NCI-H446 treated with DMSO at 0.1 percent for 48 hours (cell line): ENCODE data around the gene TNPO3.
"Not testable (repeated sequence)": the region's sequence is repeated elsewhere in the genome, so short reads cannot be mapped to it uniquely, and the experiment has no call there.

ENCODE experiments used
- DNase-seq: peaks from one replicate; lab custom pipeline; 2025; lab: John Stamatoyannopoulos, UW

TNPO3 gene

DNA sequence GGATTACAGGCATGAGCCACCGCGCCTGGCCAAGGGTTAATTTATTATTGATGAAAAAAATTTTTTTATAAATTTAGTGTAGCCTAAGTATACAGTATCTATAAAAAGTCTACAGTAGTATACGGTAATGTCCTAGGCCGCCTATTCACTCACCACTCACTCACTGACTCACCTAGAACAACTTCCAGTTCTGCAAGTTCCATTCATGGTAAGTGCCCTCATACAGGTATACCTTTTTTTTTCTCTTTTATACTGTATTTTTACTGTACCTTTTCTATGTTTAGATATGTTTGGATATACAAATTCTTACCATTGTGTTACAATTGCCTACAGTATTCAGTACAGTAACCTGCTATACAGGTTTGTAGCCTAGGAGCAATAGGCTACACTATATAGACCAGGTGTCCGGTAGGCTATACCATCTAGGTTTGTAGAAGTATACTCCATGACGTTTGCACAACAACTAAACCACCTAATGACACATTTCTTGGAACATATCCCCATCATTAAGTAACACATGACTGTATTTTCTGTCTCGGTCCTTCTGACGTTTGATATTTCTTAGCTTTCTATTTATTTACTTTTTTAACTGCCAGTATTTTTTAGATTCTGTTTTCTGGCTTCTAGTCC, 93.8 kb downstream of the TNPO3 start:
- no peak for DNase-seq

DNA sequence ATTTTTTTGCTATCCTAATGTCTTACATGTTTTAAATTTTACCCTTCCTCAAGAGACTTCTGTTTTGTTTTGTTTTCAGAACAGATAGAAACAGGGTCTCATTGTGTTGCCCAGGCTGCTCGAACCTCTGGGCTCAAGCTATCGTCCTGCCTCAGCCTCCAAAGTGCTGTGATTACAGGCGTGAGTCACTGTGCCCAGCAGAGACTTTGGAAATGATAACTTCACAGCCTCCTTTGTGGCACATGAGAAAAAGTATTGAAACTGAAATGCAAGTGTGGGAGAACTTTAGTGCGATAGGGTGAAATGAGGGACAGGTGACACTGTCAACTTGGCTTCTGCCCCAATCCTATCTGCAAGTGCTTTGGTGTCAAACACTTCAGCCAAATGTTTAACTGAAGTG, 95.6 kb downstream of the TNPO3 start:
- DNase-seq, result no peak

- no peak for DNase-seq
Measured at GRCh38 chr7:128955981-128956380, 98.9 kb downstream of the TNPO3 start.

GRCh38 chr7:128954830-128955802, 99.8 kb downstream of the TNPO3 start:
- no peak for DNase-seq

- no peak for DNase-seq
Measured at GRCh38 chr7:128954150-128954549, 100.8 kb downstream of the TNPO3 start.

DNA sequence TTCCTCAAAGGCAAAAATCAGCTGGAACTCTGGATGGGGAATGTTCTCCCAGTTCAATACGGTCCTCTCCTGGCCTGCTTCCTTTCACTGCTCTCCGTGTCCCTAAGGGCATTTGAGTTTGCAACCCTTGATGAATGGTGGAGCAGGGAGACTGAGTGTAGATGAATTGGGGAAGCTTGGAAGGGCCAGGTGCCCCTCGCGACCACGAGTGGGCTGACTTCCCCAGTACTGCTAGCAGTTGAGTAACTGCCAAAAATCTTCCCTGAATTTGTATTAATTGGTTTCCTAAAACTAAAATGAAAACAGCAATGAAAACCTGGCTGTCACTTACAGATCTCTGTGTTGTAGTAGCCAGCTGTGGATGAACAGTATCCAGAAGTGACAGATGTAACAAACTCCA, 103.6 kb downstream of the TNPO3 start:
- no peak for DNase-seq

GRCh38 chr7:128948976-128949760, 105.7 kb downstream of the TNPO3 start:
- DNase-seq, result no peak

GRCh38 chr7:128948312-128948973, 106.5 kb downstream of the TNPO3 start:
- DNase-seq, result no peak

GRCh38 chr7:128947854-128948253, 107.1 kb downstream of the TNPO3 start:
- no peak for DNase-seq

DNA sequence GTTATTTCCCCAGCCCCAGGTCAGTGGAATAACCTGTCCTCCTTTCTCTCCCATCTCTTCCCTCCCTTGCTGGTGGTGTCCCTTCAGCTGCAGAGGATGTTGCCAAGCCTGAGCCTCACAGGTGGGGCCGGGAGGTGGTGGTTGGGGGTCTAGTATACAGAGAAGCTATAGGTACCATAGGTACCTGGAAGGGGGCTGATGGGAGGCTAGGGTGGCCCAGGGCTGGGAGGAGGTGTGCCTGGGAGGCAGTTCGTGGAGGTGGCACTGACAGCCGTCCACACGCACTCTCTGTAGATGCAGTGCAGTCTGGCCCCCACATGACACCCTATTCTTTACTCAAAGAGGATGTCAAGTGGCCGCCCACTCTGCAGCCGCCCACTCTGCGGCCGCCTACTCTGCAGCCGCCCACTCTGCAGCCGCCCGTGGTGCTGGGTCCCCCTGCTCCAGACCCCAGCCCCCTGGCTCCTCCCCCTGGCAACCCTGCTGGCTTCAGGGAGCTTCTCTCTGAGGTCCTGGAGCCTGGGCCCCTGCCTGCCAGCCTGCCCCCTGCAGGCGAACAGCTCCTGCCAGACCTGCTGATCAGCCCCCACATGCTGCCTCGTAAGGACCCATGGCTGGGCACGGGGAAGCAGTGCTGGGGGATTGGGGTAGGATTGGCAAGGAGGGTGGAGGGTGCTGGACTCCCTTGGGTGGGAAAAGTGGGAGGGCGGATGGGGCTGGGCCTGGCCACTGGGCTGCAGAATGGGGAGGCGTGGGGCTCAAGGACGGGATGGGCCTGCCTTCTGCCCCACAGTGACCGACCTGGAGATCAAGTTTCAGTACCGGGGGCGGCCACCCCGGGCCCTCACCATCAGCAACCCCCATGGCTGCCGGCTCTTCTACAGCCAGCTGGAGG, 107.7 kb downstream of the TNPO3 start:
- DNase-seq, result no peak

DNA sequence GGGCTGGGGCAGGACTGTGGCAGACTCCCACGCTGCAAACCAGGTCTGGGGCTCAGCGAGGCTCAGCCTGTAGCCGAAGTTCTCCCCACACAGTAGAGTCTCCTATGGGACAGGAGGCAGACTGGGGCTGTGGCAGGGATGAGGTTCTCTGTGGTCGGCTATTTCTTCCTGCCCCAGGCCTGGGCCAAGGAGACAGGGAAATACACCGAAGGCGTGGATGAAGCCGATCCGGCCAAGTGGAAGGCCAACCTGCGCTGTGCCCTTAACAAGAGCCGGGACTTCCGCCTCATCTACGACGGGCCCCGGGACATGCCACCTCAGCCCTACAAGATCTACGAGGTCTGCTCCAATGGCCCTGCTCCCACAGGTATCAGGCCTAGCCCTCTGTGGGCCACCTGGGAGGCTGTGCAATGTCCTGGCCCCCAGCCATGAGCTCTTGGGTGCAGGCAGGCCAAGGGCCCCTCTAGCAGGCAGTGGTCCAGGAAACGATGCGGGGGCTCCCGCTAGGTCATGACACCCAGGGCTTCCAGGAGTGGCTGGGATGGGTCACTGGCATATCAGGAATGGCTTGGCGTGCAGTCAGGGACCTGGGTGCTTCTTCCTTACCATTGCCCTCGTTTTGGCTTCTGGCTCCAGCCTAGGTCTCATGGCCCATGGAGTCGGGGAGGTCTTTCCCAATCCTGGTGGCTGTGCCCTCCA, 109.1 kb downstream of the TNPO3 start:
- DNase-seq, result no peak

GRCh38 chr7:128944487-128945236, 110.2 kb downstream of the TNPO3 start:
- no peak for DNase-seq

DNA sequence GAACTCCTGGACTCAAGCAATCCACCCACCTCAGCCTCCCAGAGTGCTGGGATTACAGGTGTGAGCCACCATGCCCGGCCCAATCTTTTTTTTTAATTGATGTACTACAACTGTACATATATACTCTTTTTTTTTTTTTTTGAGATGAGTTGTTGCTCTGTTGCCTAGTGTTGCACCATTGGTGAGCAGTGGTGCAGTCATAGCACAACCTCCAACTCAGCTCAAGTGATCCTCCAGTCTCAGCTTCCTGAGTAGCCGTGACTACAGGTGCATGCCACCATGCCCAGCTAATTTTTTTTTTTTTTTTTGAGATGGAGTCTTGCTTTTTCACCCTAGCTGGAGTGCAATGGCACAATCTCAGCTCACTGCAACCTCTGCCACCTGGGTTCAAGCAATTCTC, 111.7 kb downstream of the TNPO3 start:
- DNase-seq, result not testable (repeated sequence)

- DNase-seq, result no peak
Measured at GRCh38 chr7:128941946-128942526, 112.9 kb downstream of the TNPO3 start.

DNA sequence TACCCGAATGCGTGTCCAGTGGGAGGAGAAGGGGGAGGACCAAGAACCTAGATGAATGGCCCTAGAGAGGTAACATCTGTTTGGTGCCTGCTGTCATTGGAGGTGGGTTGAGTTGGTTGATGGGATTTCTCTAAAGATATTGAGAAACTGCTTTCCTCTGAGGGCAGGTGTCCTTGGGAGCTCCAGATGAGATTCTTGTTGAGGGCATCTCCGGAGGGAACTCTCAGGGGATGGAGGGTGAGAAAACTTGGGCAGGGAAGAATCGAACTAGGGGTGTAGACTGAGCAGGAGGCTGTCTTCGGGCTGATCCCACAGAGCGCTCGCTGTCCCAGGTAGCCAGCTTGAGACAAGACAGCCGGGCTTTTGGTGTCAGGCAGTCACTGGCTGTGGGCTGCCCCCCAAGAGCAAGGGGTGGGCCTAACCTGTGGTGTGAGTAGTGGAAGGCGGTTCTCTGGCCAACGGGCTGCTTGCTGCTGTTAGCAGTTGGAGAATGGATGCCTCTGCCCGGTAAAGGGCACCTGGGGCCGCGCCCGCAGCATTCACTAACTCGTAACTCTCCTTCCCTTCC, 113.5 kb downstream of the TNPO3 start:
- DNase-seq, result no peak

DNA sequence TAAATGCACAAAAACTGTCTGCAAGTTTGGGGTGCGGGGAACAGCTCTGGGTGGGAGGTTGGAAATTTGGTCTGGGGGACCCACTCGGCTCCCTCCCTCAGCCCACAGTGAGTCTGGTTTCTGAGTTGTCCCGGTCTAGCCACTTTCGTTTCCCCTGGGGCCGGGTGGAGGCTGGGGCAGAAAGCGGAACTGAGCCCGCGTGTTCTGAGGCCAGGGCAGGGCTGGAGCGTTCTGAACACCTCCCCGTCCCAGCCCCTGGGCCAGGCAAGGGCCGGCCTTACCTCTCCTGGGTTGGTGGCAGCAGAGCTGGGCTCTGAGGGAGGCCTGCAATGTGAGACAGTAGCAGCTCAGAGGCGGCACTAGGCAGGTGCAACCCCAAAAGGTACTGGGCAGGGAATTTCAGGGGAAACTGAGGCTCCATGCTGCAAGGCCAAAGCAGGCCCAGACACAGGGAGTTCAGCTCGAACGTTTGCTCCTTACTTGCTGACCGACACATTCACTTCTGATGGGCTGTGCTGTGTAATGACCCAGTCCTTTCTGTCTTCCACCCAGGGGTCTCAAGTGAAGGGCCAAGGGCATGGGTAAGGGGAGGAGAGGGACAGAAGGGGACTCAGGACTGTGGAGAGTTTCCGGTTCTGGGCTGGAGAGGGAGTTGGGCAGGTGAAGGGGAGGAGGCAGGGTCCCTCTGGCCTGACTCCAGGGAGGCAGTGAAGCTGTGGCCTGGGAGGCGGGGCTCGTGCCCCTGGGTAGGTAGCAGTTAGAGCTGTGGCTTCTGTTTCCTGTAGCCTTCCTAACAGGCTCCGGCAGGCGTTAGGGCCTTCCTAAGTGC, 114.2 kb downstream of the TNPO3 start:
- no peak for DNase-seq

DNA sequence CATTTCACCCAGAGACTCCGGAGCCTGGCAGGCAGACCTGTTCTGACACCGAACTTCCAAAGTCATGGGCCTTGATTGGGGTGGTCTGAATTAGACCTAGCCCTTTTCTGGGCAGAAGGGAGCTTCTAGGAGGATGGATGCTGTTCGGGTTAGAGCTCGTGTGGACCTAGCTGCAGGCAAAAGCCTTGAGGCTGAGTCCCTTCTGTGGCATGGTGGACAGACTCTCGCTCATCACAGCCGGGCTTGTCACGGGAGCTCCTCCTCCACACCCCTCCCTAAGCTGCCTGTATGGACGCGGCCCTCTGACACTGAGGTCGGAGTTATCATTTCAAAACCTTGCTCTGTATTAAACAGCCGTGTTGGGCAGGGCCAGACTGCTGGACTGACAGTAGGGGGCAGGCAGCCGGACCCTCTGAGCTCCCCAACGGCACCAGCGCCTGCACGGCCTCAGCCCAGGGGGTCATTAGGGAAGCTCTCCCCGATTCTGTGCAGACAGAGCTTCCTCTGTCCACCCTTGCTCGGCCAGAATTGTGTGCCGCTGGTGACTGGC, 115.0 kb downstream of the TNPO3 start:
- DNase-seq, result no peak
